OCI-LY7 (cell line): ENCODE measurements around the gene TRIM9.

Experiments
- EZH2phosphoT487 ChIP-seq: fragments of 200-600 bp; sonication (generic); IDR thresholded peaks from 2 replicates; pipeline ENCODE4 v1.6.1; 2018; ENCODE audit warnings: low read depth, borderline replicate concordance, mild to moderate bottlenecking, mixed run types, antibody characterized with exemption, low read length, moderate library complexity, mixed read lengths
- TF ChIP-seq, protein P1 (sequence below): fragments of 200-600 bp; sonication (generic); conservative IDR thresholded peaks from 2 replicates; pipeline ENCODE4 v1.5.1; 2014; ENCODE audit warnings: mild to moderate bottlenecking, antibody characterized with exemption, low read length, moderate library complexity, mixed read lengths

DNA sequence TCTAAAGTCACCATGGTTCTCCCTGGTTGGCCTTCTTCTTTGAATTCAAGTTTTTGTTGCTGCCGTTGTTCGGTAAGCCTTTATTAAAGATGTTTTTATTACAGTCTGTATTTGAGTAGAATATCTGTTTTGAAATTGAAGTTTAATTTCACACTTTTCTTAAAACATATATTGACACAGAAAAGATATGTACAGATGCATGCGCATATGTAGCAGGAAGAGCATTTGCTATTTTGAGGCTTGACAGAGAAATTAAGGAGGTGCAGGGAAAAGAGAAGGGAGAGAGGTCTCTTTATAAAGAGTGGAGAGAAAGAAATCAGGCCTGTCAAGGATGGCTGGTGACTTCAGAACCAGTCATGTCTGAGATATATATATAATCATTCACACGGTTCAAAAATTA is 46.0 kb upstream of the TRIM9 start:
- no peak for TF ChIP-seq EZH2phosphoT487
- TF ChIP-seq, protein P1, sequence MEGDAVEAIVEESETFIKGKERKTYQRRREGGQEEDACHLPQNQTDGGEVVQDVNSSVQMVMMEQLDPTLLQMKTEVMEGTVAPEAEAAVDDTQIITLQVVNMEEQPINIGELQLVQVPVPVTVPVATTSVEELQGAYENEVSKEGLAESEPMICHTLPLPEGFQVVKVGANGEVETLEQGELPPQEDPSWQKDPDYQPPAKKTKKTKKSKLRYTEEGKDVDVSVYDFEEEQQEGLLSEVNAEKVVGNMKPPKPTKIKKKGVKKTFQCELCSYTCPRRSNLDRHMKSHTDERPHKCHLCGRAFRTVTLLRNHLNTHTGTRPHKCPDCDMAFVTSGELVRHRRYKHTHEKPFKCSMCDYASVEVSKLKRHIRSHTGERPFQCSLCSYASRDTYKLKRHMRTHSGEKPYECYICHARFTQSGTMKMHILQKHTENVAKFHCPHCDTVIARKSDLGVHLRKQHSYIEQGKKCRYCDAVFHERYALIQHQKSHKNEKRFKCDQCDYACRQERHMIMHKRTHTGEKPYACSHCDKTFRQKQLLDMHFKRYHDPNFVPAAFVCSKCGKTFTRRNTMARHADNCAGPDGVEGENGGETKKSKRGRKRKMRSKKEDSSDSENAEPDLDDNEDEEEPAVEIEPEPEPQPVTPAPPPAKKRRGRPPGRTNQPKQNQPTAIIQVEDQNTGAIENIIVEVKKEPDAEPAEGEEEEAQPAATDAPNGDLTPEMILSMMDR, result no peak
